HepG2 (cell line): ENCODE measurements around the gene CSNK2A1. TPM values are rescaled to one million over a fixed set of nuclear protein-coding genes. Genes with fewer than 3 reads are reported as not detected.
A peak's percentile ranks its signal among the peaks of the same experiment; 100 is the strongest.

ENCODE experiments used
- ASH2L ChIP-seq: fragments of 300-600, 200-600 bp; sonication (generic); IDR thresholded peaks from 2 replicates; pipeline ENCODE4 v1.7.0; 2017; ENCODE audit warnings: low read depth, mild to moderate bottlenecking, moderate library complexity, mixed read lengths, low read length; ENCODE audit not compliant: insufficient read length
- BCL6 ChIP-seq: IDR thresholded peaks from 2 replicates; pipeline ENCODE4 v1.6.1; 2016; ENCODE audit warnings: missing genetic modification reagents, missing compliant biosample characterization
- CEBPG ChIP-seq: IDR thresholded peaks from 2 replicates; pipeline ENCODE4 v1.6.1; 2016
- FOXA3 ChIP-seq: IDR thresholded peaks from 2 replicates; pipeline ENCODE4 v1.6.1; 2016; ENCODE audit warnings: missing genetic modification reagents, missing compliant biosample characterization
- GATAD2A ChIP-seq: IDR thresholded peaks from 2 replicates; pipeline ENCODE4 v1.6.1; 2016
- HMG20A ChIP-seq: IDR thresholded peaks from 2 replicates; pipeline ENCODE4 v1.6.1; 2016; ENCODE audit warnings: borderline replicate concordance
- POLR2AphosphoS2 ChIP-seq: IDR thresholded peaks from 2 replicates; pipeline ENCODE4 v1.6.1; 2011; ENCODE audit warnings: low read depth, low read length, improper control_type of control experiment
- RXRA ChIP-seq: sonication (generic); formaldehyde crosslinking; IDR thresholded peaks from 2 replicates; pipeline ENCODE4 v1.5.1; 2020; ENCODE audit warnings: missing genetic modification reagents
- SOX13 ChIP-seq, 3 experiments: fragments of 450-650 bp in 1 of 3; sonication (generic) in 1 of 3; formaldehyde crosslinking in 1 of 3; IDR thresholded peaks in 2 of 3; conservative IDR thresholded peaks in 1 of 3; 2 replicates each; pipeline versions ENCODE4 v1.5.0 to v1.6.1; 2016 to 2020; ENCODE audit warnings: antibody characterized with exemption in 1 of 3, mild to moderate bottlenecking in 1 of 3, missing compliant biosample characterization in 1 of 3, missing genetic modification reagents in 1 of 3, moderate library complexity in 1 of 3
- SOX5 ChIP-seq: IDR thresholded peaks from 2 replicates; pipeline ENCODE4 v1.6.1; 2016; ENCODE audit warnings: borderline replicate concordance
- ZNF264 ChIP-seq: sonication (generic); formaldehyde crosslinking; IDR thresholded peaks from 2 replicates; pipeline ENCODE4 v1.4.0; 2020; ENCODE audit warnings: missing genetic modification reagents
- ZNF572 ChIP-seq: sonication (generic); formaldehyde crosslinking; IDR thresholded peaks from 2 replicates; pipeline ENCODE4 v1.5.1; 2020; ENCODE audit warnings: mild to moderate bottlenecking, missing genetic modification reagents
- ZNF616 ChIP-seq: sonication (generic); formaldehyde crosslinking; IDR thresholded peaks from 2 replicates; pipeline ENCODE4 v1.5.0; 2020; ENCODE audit warnings: low read depth, mild to moderate bottlenecking, missing genetic modification reagents
- polyA plus RNA-seq, 8 experiments: library from polyadenylated mRNA; depleted of rRNA in 3 of 8; stranded (reverse) in 7 of 8; unstranded in 1 of 8; fragments of >200 nt; fragmentation: Illumina TruSeq in 4 of 8; extraction: Trizol in 4 of 8; gene quantifications; 2 replicates each; pipeline versions ENCODE4 v1.2.1 to v1.2.3, GENCODE V29; 2011 to 2016; ENCODE audit warnings: low read depth in 4 of 8, missing spikeins in 1 of 8, mixed read lengths in 1 of 8; ENCODE audit not compliant: insufficient read depth in 1 of 8
- total RNA-seq, 5 experiments: library from RNA; depleted of rRNA; stranded (reverse); fragments of >200 nt; fragmentation: Illumina TruSeq; extraction: Trizol; gene quantifications; 2 replicates each; pipeline ENCODE4 v1.2.3, GENCODE V29; 2016; ENCODE audit warnings: low read depth in 1 of 5
- TF ChIP-seq, protein P1 (sequence below), 2 experiments: fragments of 450-650 bp in 1 of 2; sonication (generic) in 1 of 2; formaldehyde crosslinking in 1 of 2; IDR thresholded peaks; 2 replicates each; pipeline versions ENCODE4 v1.6.1 to v1.8.0; 2016 to 2022; ENCODE audit warnings: antibody characterized with exemption in 1 of 2, mild to moderate bottlenecking in 1 of 2, missing genetic modification reagents in 1 of 2
- TF ChIP-seq, protein P2 (sequence below): IDR thresholded peaks from 2 replicates; pipeline ENCODE4 v1.6.1; 2016; ENCODE audit warnings: missing compliant biosample characterization, missing genetic modification reagents, borderline replicate concordance
- TF ChIP-seq, protein P3 (sequence below): IDR thresholded peaks from 2 replicates; pipeline ENCODE4 v1.6.1; 2012; ENCODE audit warnings: inconsistent platforms
- TF ChIP-seq, protein P4 (sequence below): sonication (generic); formaldehyde crosslinking; IDR thresholded peaks from 2 replicates; pipeline ENCODE4 v1.4.0; 2020; ENCODE audit warnings: mild to moderate bottlenecking, missing genetic modification reagents
- TF ChIP-seq, protein P5 (sequence below): sonication (generic); formaldehyde crosslinking; IDR thresholded peaks from 2 replicates; pipeline ENCODE4 v1.4.0; 2020; ENCODE audit warnings: missing genetic modification reagents

CSNK2A1 gene
- total and polyA plus RNA-seq, 2 of the 13 experiments (the other 11 are each of a cell fraction or from before 2014, with no cell fraction given) = 153 to 231 TPM

DNA sequence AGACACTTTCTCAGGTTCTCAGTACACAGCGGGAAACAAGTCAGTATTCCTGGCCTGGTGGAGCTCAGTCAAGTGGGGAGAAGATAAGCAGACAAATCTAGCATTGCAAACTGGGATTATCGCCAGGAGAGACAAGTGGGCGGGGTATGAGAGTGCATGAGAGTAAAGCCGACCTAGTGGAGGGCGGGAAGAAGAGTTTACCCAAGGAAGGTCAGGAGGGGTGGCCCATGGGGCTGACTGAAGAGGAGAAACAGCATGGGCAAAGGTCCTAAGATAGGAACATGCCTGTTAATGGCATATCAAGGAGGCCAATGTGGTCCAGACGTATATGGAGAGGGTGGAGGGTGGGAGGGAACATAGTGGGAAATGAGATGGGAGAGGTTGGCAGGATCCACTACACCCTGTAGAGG, 12.4 kb upstream of the CSNK2A1 start (continued):
- TF ChIP-seq, protein P1, sequence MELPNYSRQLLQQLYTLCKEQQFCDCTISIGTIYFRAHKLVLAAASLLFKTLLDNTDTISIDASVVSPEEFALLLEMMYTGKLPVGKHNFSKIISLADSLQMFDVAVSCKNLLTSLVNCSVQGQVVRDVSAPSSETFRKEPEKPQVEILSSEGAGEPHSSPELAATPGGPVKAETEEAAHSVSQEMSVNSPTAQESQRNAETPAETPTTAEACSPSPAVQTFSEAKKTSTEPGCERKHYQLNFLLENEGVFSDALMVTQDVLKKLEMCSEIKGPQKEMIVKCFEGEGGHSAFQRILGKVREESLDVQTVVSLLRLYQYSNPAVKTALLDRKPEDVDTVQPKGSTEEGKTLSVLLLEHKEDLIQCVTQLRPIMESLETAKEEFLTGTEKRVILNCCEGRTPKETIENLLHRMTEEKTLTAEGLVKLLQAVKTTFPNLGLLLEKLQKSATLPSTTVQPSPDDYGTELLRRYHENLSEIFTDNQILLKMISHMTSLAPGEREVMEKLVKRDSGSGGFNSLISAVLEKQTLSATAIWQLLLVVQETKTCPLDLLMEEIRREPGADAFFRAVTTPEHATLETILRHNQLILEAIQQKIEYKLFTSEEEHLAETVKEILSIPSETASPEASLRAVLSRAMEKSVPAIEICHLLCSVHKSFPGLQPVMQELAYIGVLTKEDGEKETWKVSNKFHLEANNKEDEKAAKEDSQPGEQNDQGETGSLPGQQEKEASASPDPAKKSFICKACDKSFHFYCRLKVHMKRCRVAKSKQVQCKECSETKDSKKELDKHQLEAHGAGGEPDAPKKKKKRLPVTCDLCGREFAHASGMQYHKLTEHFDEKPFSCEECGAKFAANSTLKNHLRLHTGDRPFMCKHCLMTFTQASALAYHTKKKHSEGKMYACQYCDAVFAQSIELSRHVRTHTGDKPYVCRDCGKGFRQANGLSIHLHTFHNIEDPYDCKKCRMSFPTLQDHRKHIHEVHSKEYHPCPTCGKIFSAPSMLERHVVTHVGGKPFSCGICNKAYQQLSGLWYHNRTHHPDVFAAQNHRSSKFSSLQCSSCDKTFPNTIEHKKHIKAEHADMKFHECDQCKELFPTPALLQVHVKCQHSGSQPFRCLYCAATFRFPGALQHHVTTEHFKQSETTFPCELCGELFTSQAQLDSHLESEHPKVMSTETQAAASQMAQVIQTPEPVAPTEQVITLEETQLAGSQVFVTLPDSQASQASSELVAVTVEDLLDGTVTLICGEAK (IDR thresholded peaks at IDR 0.05) = no peak
- TF ChIP-seq, protein P1 (CRISPR knock-in tag; IDR thresholded peaks at IDR 0.05) = 0 out of 2 replicates have a peak, but pooled peaks have one; percentile 37
- TF ChIP-seq FOXA3 (peak; percentile 57), BCL6 (CRISPR knock-in tag) (0 out of 2 replicates have a peak, but pooled peaks have one; percentile 12), RXRA (CRISPR knock-in tag) (peak; percentile 53; the same call in 1 of the 2 replicates), ZNF572 (CRISPR knock-in tag) (peak; percentile 41; the same call in 1 of the 2 replicates), ASH2L (no peak), CEBPG (CRISPR knock-in tag) (no peak), SOX5 (CRISPR knock-in tag) (peak; percentile 50; the same call in 1 of the 2 replicates), POLR2AphosphoS2 (no peak), GATAD2A (CRISPR knock-in tag) (peak; percentile 54; the same call in 1 of the 2 replicates), HMG20A (CRISPR knock-in tag) (peak; percentile 48; the same call in 1 of the 2 replicates), SOX13 (IDR thresholded peaks at IDR 0.05) (no peak), SOX13 (CRISPR knock-in tag; conservative IDR thresholded peaks at IDR 0.05 in 1 of 2, IDR thresholded peaks at IDR 0.05 in 1 of 2) (peak in 1 of 2 experiments; percentile 31; a peak in 1 of 4 replicates), ZNF616 (CRISPR knock-in tag) (0 out of 2 replicates have a peak, but pooled peaks have one; percentile 46), ZNF264 (CRISPR knock-in tag) (no peak)
- TF ChIP-seq, protein P2, sequence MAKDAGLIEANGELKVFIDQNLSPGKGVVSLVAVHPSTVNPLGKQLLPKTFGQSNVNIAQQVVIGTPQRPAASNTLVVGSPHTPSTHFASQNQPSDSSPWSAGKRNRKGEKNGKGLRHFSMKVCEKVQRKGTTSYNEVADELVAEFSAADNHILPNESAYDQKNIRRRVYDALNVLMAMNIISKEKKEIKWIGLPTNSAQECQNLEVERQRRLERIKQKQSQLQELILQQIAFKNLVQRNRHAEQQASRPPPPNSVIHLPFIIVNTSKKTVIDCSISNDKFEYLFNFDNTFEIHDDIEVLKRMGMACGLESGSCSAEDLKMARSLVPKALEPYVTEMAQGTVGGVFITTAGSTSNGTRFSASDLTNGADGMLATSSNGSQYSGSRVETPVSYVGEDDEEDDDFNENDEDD = peak; percentile 81; the same call in 1 of the 2 replicates
- TF ChIP-seq, protein P3, sequence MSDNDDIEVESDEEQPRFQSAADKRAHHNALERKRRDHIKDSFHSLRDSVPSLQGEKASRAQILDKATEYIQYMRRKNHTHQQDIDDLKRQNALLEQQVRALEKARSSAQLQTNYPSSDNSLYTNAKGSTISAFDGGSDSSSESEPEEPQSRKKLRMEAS = peak; percentile 46; the same call in 1 of the 2 replicates
- TF ChIP-seq, protein P4, sequence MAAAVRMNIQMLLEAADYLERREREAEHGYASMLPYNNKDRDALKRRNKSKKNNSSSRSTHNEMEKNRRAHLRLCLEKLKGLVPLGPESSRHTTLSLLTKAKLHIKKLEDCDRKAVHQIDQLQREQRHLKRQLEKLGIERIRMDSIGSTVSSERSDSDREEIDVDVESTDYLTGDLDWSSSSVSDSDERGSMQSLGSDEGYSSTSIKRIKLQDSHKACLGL (CRISPR knock-in tag) = no peak
- TF ChIP-seq, protein P5, sequence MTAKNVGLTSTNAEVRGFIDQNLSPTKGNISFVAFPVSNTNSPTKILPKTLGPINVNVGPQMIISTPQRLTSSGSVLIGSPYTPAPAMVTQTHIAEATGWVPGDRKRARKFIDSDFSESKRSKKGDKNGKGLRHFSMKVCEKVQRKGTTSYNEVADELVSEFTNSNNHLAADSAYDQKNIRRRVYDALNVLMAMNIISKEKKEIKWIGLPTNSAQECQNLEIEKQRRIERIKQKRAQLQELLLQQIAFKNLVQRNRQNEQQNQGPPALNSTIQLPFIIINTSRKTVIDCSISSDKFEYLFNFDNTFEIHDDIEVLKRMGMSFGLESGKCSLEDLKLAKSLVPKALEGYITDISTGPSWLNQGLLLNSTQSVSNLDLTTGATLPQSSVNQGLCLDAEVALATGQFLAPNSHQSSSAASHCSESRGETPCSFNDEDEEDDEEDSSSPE (CRISPR knock-in tag) = peak; percentile 74
